ACC112 (cell line): ENCODE data around the gene TIMP3.

ENCODE experiments used
- H2AFZ ChIP-seq: fragments of 200-600 bp; sonication (generic); one replicate; pipeline ENCODE4 v1.6.0; 2017; ENCODE audit warnings: antibody characterized with exemption, low read length; ENCODE audit not compliant: unreplicated experiment
- H3K27ac ChIP-seq: fragments of 200-600 bp; sonication (generic); 2 replicates; pipeline ENCODE4 v1.5.1; 2014; ENCODE audit warnings: low read depth, mild to moderate bottlenecking, antibody characterized with exemption, low read length, moderate library complexity
- H3K27me3 ChIP-seq: fragments of 200-600 bp; sonication (generic); 2 replicates; pipeline ENCODE4 v1.6.1; 2014; ENCODE audit warnings: mild to moderate bottlenecking, antibody characterized with exemption, low read length, moderate library complexity, mixed read lengths; ENCODE audit not compliant: insufficient read depth
- H3K36me3 ChIP-seq: fragments of 200-600 bp; sonication (generic); 2 replicates; pipeline ENCODE4 v1.6.1; 2016; ENCODE audit warnings: mild to moderate bottlenecking, antibody characterized with exemption, low read length, moderate library complexity, mixed read lengths; ENCODE audit not compliant: insufficient read depth
- H3K4me1 ChIP-seq: fragments of 200-600 bp; sonication (generic); one replicate; pipeline ENCODE4 v1.6.1; 2016; ENCODE audit warnings: low read length, mixed read lengths; ENCODE audit not compliant: insufficient read depth, unreplicated experiment, control insufficient read depth
- H3K4me3 ChIP-seq: fragments of 200-600 bp; sonication (generic); 2 replicates; pipeline ENCODE4 v1.5.1; 2014; ENCODE audit warnings: mild to moderate bottlenecking, low read depth, low read length
- H3K79me2 ChIP-seq: fragments of 200-600 bp; sonication (generic); one replicate; pipeline ENCODE4 v1.6.0; 2016; ENCODE audit warnings: low read length; ENCODE audit not compliant: control insufficient read depth, unreplicated experiment, insufficient read depth

The TIMP3 gene

DNA sequence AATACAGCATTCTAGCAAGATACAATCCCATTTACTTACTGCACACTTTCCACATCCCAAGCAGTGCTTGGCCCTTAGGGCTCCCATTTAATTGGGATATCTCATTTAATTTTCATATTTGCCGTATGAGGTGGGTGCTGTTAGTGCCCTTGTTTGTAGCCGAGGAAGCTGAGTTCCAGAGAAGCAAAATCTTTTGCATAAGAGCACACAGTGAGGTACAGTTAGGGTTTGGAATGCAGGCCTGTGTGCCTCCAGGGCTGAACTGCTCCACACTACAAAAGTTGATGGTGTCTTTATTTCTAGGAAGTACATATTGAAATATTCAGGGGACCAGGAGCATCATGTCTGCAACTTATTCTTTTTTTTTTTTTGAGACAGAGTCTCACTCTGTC is 15.5 kb upstream of the TIMP3 start:
- Histone ChIP-seq H3K79me2 (no peaks in the 10 kb centered on the region), H3K27me3 (no peaks in the 10 kb centered on the region), H3K4me3 (no peak overlapping the region), H3K36me3 (no peaks in the 10 kb centered on the region), H3K4me1 (peaks cover 4% of the 10 kb centered on the region), H3K27ac (no peak overlapping the region), H2AFZ (no peak overlapping the region)

DNA sequence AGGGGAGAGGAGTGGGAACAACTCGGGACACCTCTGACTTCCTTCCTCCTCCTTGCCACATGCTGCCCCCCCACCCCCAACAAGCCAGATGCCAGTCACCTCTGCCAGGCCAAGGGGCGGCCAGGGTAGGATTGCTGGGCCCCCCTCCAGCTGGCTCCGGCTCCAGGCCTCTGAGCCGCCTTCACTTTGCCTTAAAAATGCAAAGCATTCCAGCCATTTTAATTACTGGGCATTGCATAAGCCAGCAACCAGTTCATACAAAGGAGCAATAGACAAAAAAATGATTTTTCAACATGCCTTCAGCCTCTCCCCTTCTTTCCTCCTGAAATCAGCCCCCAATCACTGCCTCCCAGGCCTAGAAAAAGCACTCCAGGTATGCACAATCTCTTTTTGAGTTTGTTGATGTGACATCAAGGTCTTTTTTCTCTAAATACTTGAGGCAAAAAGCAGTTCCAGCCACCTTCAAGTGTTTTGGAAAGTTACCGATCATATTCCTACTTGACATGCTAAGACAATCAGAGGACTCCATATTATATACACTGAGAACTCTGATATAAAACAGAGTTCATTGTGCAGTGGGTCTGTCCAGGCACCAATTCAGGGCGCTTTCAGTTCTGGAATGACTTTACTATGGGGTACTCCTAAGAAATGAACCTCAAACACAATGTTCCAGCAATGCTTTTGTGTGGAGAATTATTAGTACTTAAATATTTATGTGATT is 12.4 kb upstream of the TIMP3 start:
- Histone ChIP-seq H3K4me1 (peaks cover 4% of the 10 kb centered on the region), H3K27me3 (no peaks in the 10 kb centered on the region), H3K4me3 (no peak overlapping the region), H3K79me2 (no peaks in the 10 kb centered on the region), H2AFZ (no peak overlapping the region), H3K27ac (no peak overlapping the region), H3K36me3 (no peaks in the 10 kb centered on the region)

DNA sequence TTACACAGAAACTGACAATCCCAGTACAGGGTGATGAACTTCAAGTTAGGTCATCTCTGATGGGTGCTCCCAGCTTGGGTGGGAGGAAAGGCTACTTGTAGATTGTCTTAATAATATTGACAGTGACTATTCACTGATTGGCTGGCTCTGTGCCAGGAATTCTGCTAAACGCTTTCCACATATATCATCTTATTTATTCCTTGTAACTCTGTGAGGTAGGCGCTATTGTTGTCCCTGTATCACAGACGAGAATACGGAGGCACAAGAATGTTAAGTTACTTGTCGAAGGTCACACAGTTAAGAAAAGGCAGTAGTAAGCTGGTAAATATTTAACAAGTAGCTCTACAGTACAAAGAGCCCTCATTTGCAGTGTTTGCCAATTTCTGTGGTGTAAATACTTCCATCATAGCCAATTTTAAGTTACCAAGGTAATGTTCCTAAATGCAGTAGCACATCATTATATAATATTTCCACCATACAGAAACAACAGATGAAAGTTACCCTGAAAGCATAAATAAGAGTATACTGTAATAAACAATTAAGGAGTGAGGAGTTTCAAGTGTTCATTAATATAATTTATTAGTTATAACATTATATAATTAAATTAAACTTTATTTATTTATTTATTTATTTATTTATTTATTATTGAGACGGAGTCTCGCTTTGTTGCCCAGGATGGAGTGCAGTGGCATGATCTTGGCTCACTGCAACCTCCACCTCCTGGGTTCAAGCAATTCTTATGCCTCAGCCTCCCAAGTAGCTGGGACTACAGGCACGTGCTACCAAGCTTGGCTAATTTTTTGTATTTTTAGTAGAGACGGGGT is 11.5 kb upstream of the TIMP3 start:
- Histone ChIP-seq H3K27me3 (no peaks in the 10 kb centered on the region), H2AFZ (no peak overlapping the region), H3K27ac (no peak overlapping the region), H3K79me2 (no peaks in the 10 kb centered on the region), H3K4me3 (no peak overlapping the region), H3K36me3 (no peaks in the 10 kb centered on the region), H3K4me1 (peaks cover 4% of the 10 kb centered on the region)

DNA sequence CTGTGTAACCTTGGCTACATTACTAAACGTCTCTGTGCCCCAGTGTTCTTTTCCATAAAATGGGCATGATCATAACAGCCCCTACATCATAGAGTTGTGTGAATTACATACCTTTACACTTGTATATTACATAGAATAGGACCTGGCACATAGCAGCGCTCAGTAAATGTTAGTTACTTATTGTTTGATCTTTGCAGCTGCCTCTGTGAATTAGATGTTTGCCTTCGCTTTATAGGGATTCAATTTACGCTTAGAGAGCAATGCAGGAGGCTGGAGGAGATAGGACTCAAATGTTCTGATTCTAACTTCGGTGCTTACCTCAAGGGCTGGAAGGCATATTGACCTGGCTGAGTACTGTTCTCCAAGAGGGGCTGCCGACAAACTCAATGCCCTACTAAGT is 10.4 kb upstream of the TIMP3 start:
- Histone ChIP-seq H3K4me1 (peaks cover 4% of the 10 kb centered on the region), H3K4me3 (no peak overlapping the region), H3K27me3 (no peaks in the 10 kb centered on the region), H3K36me3 (no peaks in the 10 kb centered on the region), H3K79me2 (no peaks in the 10 kb centered on the region), H3K27ac (no peak overlapping the region), H2AFZ (no peak overlapping the region)

DNA sequence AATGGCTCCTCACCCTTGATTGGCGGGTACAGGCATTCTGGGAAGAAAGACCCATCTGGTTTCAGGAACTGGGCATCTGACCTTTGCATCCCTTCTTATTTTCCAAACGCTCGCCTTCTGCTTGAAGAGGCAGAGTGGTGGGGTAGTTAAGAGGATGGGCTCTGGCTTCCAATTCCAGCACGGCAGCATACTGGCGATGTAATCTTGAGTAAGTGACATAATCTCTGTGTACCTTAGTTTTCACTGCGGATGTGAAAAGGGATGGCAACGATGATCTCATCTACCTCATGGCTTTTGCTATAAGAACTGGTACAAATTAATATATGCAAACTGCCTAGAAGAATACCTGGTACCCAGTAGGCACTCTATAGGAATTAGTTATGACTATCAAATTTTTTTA is 10.0 kb upstream of the TIMP3 start:
- H3K79me2 ChIP-seq: no peaks in the 10 kb centered on the region
- H3K27me3 ChIP-seq: no peaks in the 10 kb centered on the region
- peaks cover 5% of the 10 kb centered on the region for H3K4me1 ChIP-seq
- no peak overlapping the region for H3K4me3 ChIP-seq
- no peak overlapping the region for H2AFZ ChIP-seq
- H3K27ac ChIP-seq: no peak overlapping the region
- no peaks in the 10 kb centered on the region for H3K36me3 ChIP-seq

DNA sequence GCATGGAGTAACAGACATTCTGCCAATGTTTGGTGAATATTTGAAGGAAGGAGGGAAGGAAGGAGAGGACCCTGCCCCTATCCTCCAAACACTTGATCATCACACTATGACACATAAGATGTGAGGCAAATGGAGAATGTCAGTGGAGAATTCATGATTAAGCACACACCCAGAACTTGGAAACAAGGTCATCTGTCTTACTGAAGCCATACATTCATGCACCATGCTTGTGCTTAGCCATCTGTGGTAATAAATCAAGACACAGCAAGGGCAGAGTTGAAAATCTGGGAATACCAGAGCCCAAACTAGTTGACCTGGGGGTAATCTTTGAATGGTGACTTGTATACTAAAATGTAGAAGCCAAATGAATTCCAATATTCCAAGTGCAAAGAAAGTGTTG is 7.9 kb upstream of the TIMP3 start:
- Histone ChIP-seq H3K27me3 (no peaks in the 10 kb centered on the region), H3K27ac (no peak overlapping the region), H3K36me3 (no peaks in the 10 kb centered on the region), H2AFZ (no peak overlapping the region), H3K79me2 (no peaks in the 10 kb centered on the region), H3K4me1 (peaks cover 8% of the 10 kb centered on the region), H3K4me3 (no peak overlapping the region)

DNA sequence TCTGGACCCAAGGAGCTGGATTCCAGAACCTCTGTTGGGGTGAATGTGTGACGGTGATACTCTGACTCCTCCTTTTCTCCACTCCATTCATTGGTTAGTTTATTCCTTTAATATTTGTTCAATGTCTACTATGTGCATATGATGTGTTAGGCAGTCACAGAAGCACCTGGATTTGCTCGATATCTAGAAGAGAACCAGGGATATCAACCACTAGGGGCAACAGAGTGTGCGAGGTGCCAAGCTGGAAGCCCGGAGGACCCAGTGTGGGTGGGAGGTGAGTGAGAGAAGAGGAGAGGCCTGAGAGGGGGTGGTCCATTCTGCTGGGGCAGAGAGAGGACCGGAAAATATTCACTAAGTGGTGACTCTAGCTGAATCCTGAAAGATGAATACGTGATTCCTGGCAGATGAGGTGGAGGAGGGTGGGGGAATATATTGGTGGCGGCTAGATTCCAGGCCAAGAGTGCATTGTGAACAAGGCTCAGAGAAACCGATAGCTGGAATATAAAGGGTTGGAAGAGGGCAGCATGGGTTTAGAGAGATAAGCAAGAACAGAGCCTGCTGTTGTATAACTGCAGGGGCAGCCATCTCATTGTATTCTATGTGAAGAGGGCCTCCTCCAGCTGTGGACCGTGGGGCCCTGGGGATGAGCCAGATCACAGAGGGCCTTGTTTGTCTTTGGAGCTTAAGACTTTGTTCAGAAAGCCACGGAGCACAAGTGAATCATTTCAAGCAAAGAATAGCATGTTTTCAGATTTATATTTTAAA is 6.9 kb upstream of the TIMP3 start:
- no peaks in the 10 kb centered on the region for H3K27me3 ChIP-seq
- H3K79me2 ChIP-seq: no peaks in the 10 kb centered on the region
- H3K4me3 ChIP-seq: no peak overlapping the region
- no peak overlapping the region for H3K27ac ChIP-seq
- no peak overlapping the region for H2AFZ ChIP-seq
- H3K4me1 ChIP-seq: peaks cover 5% of the 10 kb centered on the region
- H3K36me3 ChIP-seq: no peaks in the 10 kb centered on the region

DNA sequence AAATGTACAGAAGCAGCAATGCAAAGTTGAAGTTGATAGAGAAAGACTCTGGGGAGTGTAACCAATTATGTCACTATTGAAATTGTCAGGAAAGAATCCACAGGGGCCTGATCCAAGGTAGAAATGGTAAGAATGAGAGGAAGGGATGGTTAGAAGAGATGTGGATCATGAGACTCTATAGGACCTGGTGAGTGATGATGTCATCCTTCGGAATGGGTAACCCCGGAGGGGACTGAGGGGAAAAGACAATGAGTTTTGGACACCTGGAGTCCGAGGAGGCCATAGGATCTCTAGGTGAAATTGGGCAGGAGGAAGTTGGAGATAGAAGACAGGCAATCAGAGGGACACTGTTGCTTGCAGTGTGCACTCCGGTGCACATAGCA is 6.3 kb upstream of the TIMP3 start:
- Histone ChIP-seq H3K4me1 (peaks cover 5% of the 10 kb centered on the region), H3K27ac (no peak overlapping the region), H3K79me2 (no peaks in the 10 kb centered on the region), H3K36me3 (no peaks in the 10 kb centered on the region), H3K27me3 (no peaks in the 10 kb centered on the region), H3K4me3 (no peak overlapping the region), H2AFZ (no peak overlapping the region)

DNA sequence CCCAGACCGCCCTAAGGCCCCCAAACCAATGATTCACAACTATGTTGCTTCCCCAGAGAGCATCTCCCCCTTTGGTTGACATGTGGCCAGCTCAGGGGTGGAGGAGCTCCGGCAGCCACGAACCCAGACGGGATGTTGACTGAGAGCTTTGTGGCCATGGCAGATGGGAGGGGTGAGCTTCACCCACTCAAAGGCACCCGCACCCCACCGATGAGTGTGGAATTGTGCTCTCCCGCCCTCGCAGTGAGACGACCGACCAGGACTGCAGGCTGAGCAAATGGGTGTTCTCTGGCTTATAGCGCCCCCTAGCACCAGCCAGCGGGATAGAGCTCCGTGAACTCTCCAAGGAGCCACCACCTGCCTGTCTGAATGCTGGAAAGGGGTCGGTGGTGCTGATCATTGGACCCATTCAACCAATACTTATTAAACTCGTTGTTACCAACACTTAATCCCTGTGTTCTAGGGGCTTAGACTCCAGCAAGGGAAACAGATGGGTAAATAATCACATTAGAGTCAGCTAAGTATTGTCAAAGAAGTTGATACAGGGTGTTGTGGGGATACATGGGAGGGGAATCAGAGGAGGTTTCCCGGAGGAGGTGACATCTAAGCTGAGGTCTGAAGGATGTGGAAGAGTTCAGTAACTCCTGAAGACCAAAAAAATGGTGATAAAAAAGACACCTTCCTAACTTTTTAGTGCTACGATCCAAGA is 4.5 kb upstream of the TIMP3 start:
- Histone ChIP-seq H3K36me3 (no peaks in the 10 kb centered on the region), H3K27ac (no peak overlapping the region), H3K4me3 (peak overlapping the region; percentile 43; the same call in 1 of the 2 replicates), H3K27me3 (no peaks in the 10 kb centered on the region), H3K4me1 (peaks cover 5% of the 10 kb centered on the region), H3K79me2 (no peaks in the 10 kb centered on the region), H2AFZ (no peak overlapping the region)

DNA sequence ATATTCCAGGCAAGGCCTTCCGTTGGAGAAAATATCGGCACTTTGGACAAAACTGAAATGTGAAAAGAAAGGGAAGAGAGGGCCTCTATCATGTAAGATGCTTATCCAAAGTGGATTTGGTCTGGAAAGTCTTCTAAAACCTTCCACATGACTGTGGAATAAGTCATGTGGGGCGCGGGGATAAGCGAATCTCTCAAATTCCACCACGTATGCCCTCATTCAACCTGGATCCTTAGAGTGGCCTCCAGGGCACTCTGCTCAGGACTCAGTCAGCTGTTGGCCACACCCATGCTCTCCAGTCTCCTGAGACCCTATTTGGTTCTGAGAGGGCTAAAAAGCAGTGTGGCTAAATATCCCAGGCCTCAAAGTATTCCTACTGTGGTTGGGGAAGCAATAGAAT is 2.0 kb upstream of the TIMP3 start:
- Histone ChIP-seq H3K27ac (no peak overlapping the region), H3K4me3 (no peak overlapping the region), H3K27me3 (no peaks in the 10 kb centered on the region), H3K79me2 (peaks cover 3% of the 10 kb centered on the region), H3K4me1 (peaks cover 24% of the 10 kb centered on the region), H3K36me3 (no peaks in the 10 kb centered on the region), H2AFZ (no peak overlapping the region)
